Cortex of kidney (tissue), 1 donor: ENCODE results near the gene PPL.
"Not testable (repeated sequence)": the region's sequence is repeated elsewhere in the genome, so short reads cannot be mapped to it uniquely, and the experiment has no call there.

Source experiments
- DNase-seq: peaks from one replicate; lab custom pipeline; 2025; lab: John Stamatoyannopoulos, UW

PPL gene

DNA sequence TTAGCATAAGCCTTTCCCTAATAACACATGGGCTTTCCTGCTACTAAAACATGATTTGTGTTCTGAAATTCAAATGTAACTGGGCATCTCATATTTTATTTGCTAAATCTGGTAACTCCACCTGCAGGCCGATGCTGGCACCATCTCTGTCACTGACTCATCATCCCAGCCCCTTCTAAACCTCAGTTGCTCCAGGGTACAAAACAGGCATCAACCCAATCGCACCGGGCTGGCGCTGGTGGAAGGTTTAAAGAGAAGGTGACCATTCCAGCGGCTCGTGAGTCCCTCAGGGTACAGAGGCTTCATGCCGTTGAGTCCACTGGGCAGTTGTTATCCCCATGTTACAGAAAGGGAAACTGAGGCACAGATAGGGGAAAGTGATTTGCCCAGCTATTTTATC is 27.1 kb downstream of the PPL start:
- no peak for DNase-seq

DNA sequence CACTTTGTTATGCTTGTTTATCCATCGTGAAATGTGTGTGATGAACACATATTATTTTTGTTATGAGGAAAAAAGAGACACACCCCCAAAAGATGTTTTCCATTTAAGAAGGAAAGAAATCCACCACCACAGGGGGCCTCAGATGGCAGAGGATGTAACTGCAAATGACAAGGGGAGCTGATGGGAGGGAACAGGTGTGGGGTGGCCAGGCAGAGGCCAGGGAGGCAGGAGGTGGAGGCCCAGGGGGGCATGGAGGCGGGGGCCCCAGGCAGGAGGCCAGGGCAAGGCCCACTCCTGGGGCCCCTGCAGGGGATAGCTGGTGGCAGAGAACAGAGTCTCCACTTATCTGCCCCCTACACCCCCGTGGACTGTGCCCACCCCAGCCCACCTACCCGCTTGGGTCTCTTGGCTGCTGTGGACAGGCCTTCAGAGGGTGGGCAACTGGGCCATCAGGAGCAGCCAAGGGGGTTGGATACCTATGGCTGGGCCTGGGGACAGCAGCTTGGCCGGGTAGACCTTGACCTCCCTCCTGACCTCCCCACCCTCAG is 28.0 kb downstream of the PPL start:
- no peak for DNase-seq

DNA sequence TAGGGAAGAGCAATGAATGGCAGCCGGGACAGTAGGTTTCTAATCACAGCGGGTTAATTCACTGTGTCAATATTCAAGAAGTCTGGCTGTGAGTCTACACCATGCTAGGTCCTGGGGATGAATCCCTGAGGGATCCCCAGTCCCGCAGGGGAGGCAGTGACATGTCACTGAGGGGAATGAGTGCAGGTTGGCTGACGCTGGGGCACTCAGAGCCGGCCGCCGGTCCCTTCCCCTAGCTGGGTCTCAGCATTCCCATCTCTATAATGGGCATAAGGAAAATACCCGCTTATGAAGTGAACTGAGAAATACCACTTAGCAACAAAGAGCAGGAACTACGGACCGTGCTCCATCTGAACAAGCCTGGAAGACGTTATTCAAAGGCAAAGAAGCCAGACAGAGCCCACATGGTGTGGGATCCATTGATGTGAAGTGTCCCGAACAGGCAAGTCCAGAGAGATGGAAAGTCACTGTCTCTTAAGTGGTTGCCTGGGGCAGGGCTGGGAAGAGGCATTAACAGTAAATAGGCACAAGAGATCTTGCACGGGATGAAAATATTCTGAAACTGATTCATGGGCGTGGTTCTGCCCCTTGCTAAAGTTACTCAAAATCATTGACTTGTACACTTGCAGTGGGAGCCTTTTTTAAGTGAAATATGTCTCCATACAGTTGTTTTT is 31.9 kb downstream of the PPL start:
- no peak for DNase-seq

- no peak for DNase-seq
These were observed 32.6 kb downstream of the PPL start for GRCh38 chr16:4904108-4904941.

- DNase-seq = no peak
These were observed 34.9 kb downstream of the PPL start for GRCh38 chr16:4902038-4902437.

GRCh38 chr16:4900750-4901149 is 36.2 kb downstream of the PPL start:
- no peak for DNase-seq

DNA sequence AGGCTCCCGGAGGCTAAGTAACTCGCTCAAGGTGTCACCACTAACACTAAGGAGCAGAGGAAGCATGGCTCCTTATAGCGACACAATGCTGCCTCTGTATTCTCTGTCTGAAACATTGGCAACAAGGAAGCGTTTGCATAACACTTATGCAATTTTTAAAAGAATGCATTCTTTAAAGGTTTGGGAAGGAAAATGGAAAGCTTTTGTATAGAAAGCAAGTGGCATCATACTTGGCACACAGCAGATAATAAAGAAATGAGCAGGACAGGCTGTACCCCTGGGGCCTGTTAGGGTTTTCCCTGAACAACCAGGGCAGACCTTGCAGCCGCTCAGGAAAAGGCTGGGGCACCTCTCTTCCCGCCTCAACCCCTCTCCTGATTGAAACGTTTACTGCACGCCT is 36.9 kb downstream of the PPL start:
- DNase-seq = no peak

DNA sequence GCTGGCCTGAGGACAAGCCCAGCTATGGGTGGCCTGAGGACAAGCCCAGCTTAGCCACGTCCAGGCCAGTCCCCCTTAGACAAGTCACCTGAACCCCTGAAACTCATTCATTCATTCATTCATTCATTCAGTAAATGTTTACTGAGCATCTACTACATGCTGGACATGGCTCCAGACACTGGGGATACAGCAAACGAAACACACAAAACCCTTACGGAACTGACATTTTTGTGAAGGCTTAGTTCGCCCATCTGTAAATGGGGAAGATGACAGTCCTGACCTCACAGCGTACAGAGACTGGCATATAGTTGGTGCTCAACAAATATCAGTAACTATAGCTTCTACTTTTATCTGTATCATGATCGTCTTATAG is 37.5 kb downstream of the PPL start:
- no peak for DNase-seq

- DNase-seq = no peak
These were observed 38.0 kb downstream of the PPL start for GRCh38 chr16:4898811-4899473.

GRCh38 chr16:4897328-4897727 is 39.6 kb downstream of the PPL start:
- no peak for DNase-seq

GRCh38 chr16:4896761-4897160 is 40.2 kb downstream of the PPL start:
- not testable (repeated sequence) for DNase-seq

- no peak for DNase-seq
These were observed 41.6 kb downstream of the PPL start for GRCh38 chr16:4895366-4895765.

DNA sequence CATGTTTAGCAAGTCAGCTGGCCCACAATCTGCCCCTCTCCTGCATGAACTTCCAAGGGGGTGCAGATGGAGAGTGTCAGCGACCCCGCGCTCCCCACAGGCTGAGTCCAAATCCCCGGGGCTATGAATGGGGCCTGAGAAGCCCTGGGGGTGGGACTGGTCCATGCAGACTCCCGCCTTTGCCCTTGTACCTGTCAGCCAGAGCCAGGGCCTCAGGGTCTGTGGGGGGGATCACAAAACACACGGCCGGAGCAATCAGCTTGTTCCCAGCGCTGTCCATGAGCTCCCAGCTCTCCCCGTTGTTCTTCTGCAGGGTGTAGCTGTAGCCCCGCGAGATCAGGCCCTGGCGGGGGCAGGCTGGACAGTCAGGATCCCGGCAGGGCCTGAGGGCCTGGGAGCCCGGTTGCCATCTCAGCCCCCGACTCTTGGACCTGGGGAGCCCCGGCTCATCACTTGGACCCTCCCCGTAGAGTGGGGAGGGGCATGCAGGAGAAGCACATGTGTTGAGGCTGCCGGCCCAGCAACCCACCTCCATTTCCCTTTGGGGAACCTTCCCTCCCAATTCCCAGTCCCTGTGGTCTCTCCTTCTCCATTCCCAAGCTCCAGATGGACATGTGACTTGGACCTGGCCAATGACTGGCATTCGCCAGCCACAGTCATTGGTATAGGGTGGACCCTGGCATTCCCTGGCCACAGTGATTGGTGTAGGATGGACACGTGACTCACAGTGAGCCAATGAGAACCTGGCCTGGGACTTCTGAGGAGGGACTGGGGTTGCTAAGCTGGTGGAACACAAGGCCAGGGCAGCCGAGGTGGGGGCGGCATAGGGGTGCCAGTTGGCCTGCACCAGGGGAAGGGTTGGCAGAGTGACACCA is 42.4 kb downstream of the PPL start:
- DNase-seq = no peak

DNA sequence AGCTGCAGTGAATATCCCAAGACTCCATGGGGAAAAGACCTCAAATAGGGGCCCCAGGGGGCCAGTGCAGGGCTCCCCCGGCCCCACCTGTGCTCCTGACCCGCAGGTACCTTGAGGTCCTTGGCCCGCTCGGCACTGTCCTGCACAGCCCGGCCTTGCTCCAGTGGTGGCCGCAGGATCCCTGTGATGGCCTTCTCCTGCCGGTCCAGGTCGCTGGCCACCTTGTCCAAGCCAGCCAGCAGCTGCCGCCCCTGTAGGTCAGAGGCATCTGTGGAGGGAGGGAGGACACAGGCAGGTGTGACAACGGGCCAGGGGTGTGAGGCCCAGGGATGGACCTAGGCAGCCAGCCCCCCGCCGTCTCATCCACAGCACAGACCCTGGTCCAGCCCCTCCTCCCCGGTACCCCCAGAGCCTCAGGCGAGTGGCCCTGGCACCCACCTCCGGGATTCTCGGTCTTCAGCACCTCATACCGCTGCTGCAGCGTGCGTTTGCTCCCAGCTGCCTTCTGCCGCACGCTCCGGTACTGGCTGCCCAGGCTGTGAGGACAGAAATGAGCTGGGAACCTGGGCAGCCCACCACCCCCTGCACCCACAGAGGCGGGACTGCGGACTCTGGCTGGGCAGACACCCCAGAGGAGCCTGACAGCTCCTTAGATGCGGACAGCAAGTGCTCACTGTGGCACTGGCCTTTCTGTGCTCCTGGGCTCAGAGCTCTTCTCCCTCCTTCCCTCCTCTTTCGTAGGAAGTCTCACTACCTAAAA is 43.7 kb downstream of the PPL start:
- no peak for DNase-seq

GRCh38 chr16:4892361-4893102 is 44.4 kb downstream of the PPL start:
- DNase-seq = no peak

GRCh38 chr16:4891886-4892216 is 45.1 kb downstream of the PPL start:
- no peak for DNase-seq

GRCh38 chr16:4891097-4891885 is 45.7 kb downstream of the PPL start:
- DNase-seq = no peak

- no peak for DNase-seq
These were observed 46.3 kb downstream of the PPL start for GRCh38 chr16:4890686-4891085.

DNA sequence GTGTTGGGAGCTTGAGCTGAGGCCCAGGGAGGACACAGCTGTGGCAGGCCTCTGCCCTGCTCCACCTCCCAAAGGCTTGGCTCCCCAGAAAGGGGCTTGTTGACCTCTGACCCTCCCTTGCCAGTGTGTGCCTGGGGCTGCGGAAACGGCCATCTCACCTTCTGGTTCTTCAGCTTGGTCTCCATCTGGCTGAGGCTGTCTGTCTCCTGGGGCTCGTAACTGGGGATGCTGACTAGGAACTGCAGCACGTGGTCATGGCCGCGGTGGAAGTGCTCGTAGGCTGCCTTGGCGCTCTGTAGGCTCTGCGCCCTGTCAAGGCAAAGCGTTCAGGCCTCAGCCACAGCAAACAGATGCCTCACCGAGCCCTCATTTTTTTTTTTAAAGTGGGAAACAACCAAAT is 46.9 kb downstream of the PPL start:
- no peak for DNase-seq
